GM19035 (cell line): ENCODE results near the gene UBA6.
"Not testable (repeated sequence)": the region's sequence is repeated elsewhere in the genome, so short reads cannot be mapped to it uniquely, and the experiment has no call there.

Experiments used
- ATAC-seq: cut with Tn5 transposase; IDR thresholded peaks from one replicate; pipeline ENCODE4 v1.9.1; 2021; ENCODE audit not compliant: unreplicated experiment

UBA6 gene

GRCh38 chr4:67714248-67714583, 13.3 kb upstream of the UBA6 start:
- peak; percentile 53 for ATAC-seq

GRCh38 chr4:67713529-67714247, 12.7 kb upstream of the UBA6 start:
- no peak for ATAC-seq

GRCh38 chr4:67712650-67713528, 11.9 kb upstream of the UBA6 start:
- no peak for ATAC-seq

GRCh38 chr4:67712000-67712625, 11.2 kb upstream of the UBA6 start:
- ATAC-seq: no peak

- not testable (repeated sequence) for ATAC-seq
Measured at GRCh38 chr4:67706682-67707081, 5.7 kb upstream of the UBA6 start.

GRCh38 chr4:67704843-67705242, 3.9 kb upstream of the UBA6 start:
- ATAC-seq: no peak

- no peak for ATAC-seq
Measured at GRCh38 chr4:67702166-67702565, 1.2 kb upstream of the UBA6 start.

- no peak for ATAC-seq
Measured at GRCh38 chr4:67701517-67701850, 529 bp upstream of the UBA6 start.

GRCh38 chr4:67700116-67700737, 728 bp downstream of the UBA6 start:
- peak; percentile 14 for ATAC-seq

GRCh38 chr4:67699603-67700002, 1.4 kb downstream of the UBA6 start:
- ATAC-seq: no peak

- no peak for ATAC-seq
Measured at GRCh38 chr4:67697860-67698687, 2.9 kb downstream of the UBA6 start.

- no peak for ATAC-seq
Measured at GRCh38 chr4:67696061-67696460, 4.9 kb downstream of the UBA6 start.

- ATAC-seq: no peak
Measured at GRCh38 chr4:67694662-67695061, 6.3 kb downstream of the UBA6 start.

GRCh38 chr4:67691328-67691727, 9.6 kb downstream of the UBA6 start:
- no peak for ATAC-seq

- ATAC-seq: no peak
Measured at GRCh38 chr4:67687636-67688035, 13.3 kb downstream of the UBA6 start.

GRCh38 chr4:67685532-67685859, 15.5 kb downstream of the UBA6 start:
- ATAC-seq: no peak

- ATAC-seq: no peak
Measured at GRCh38 chr4:67684839-67685531, 16.0 kb downstream of the UBA6 start.

- no peak for ATAC-seq
Measured at GRCh38 chr4:67682266-67682665, 18.7 kb downstream of the UBA6 start.

- no peak for ATAC-seq
Measured at GRCh38 chr4:67680581-67681222, 20.3 kb downstream of the UBA6 start.

- no peak for ATAC-seq
Measured at GRCh38 chr4:67678612-67679011, 22.3 kb downstream of the UBA6 start.
